Gastrocnemius medialis (tissue), 4 donors: ENCODE data around the gene PEAK3. TPM values are rescaled to one million over a fixed set of nuclear protein-coding genes. Genes with fewer than 3 reads are reported as not detected.

Source experiments
- ATAC-seq, 2 donors: fragments of 150-250 bp; one replicate each; pipeline ENCODE4 v1.9.1; 2016
- DNase-seq, 2 donors: peaks; one replicate each; pipeline ENCODE4 v3.0.0-alpha.2; 2019
- H3K27ac ChIP-seq, 4 donors: fragments of 200-600 bp; sonication (generic); 1 replicate in 1 of 4; 2 replicates in 3 of 4; pipeline ENCODE4 v1.5.1; 2016 to 2018; ENCODE audit warnings: mild to moderate bottlenecking in 2 of 4, moderate library complexity in 1 of 4
- H3K27me3 ChIP-seq, 3 donors: fragments of 200-600 bp; sonication (generic) in 2 of 3; 1 replicate in 1 of 3; 2 replicates in 2 of 3; pipeline versions ENCODE4 v1.5.1 to v1.6.0; 2016 to 2019; ENCODE audit warnings: mild to moderate bottlenecking in 1 of 3, moderate library complexity in 1 of 3
- H3K36me3 ChIP-seq, 2 donors: fragments of 200-600 bp; sonication (generic) in 1 of 2; one replicate each; pipeline ENCODE4 v1.5.1; 2017 to 2018
- H3K4me1 ChIP-seq, 2 donors: fragments of 200-600 bp; sonication (generic) in 1 of 2; one replicate each; pipeline ENCODE4 v1.5.1; 2016 to 2017; ENCODE audit warnings: mild to moderate bottlenecking in 2 of 2
- H3K4me3 ChIP-seq, 4 donors: fragments of 200-600 bp; sonication (generic) in 3 of 4; 1 replicate in 1 of 4; 2 replicates in 3 of 4; pipeline ENCODE4 v1.5.1; 2016 to 2019; ENCODE audit warnings: mild to moderate bottlenecking in 2 of 4
- H3K9me3 ChIP-seq, 3 donors: fragments of 200-600 bp; sonication (generic) in 2 of 3; 1 replicate in 1 of 3; 2 replicates in 2 of 3; pipeline ENCODE4 v1.5.1; 2016 to 2019
- POLR2A ChIP-seq, 2 donors: fragments of 450-650 bp; IDR thresholded peaks; one replicate each; pipeline ENCODE4 v1.6.1; 2017; ENCODE audit warnings: antibody characterized with exemption in 2 of 2, mild to moderate bottlenecking in 2 of 2, moderate library complexity in 2 of 2
- in situ Hi-C, 4 donors: fragments of 200-750 bp; cut with MboI; loops; one replicate each; pipeline versions ENCODE4 v1.15.0 to v1.8.0; 2017; ENCODE audit warnings: low sequenced_read_pairs in 4 of 4
- intact Hi-C: fragments of 100-400 bp; cut with DNase I; formaldehyde crosslinking; loops from one replicate; pipeline ENCODE4 v1.15.1; 2023; ENCODE audit warnings: low total_unique reads
- total RNA-seq, 4 donors: library from RNA; depleted of rRNA; stranded (reverse); fragments of >200 nt; gene quantifications; one replicate each; pipeline versions ENCODE4 v1.1.0 to v1.2.3, GENCODE V29; 2016
- TF ChIP-seq, protein P1 (sequence below), 5 experiments: fragments of 450-650 bp in 3 of 5; fragments of 200-600 bp in 2 of 5; sonication (generic) in 2 of 5; IDR thresholded peaks in 4 of 5; conservative IDR thresholded peaks in 1 of 5; 1 replicate in 4 of 5; 2 replicates in 1 of 5; pipeline ENCODE4 v1.5.1; 2016 to 2019; ENCODE audit warnings: antibody characterized with exemption in 5 of 5, mild to moderate bottlenecking in 3 of 5, moderate library complexity in 3 of 5

Gene PEAK3
- total RNA-seq, 4 donors from 2014 or later: 0.11 TPM; not detected in 3

DNA sequence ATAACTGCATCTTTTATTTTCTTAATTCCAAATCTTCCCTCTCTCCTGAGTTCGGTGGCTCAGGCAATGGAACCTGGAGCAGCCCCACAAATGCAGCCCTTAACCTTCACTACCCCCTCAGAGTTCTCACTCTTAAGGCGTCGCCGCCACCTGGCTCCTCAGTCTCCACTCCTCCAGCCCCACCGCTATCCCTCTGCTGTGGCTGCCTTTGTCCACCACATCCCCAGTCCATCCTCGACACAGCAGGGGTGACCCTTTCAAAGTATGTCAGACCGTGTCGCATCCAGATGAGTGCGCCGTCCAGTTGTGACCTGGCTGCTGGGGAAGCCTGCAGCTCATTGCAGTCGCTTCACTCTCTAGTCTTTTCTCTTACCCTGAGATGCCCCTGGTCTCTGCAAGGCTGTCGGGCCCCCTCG is 47.5 kb upstream of the PEAK3 start:
- no peak for DNase-seq
- Histone ChIP-seq H3K4me3 (peak overlapping the region; percentile 73 to 84 (median 78)), H3K36me3 (peaks cover 0 to 6% of the 10 kb centered on the region in 2 donors), H3K27me3 (no peaks in the 10 kb centered on the region), H3K9me3 (no peaks in the 10 kb centered on the region), H3K4me1 (peaks cover 58 to 60% of the 10 kb centered on the region in 2 donors), H3K27ac (peak overlapping the region; percentile 81 to 96 (median 91))
- in situ Hi-C loops: loop anchor here in 1 of 4 donors (10.0 kb wide), 1 partner anchor 175 kb away; the partner anchor contains the start of gene AP3D1
- intact Hi-C loops: loop anchor here (5.0 kb wide), 1 partner anchor 57 kb away; no protein-coding TSS in a partner anchor
- ATAC-seq: no peak
- TF ChIP-seq, protein P1, sequence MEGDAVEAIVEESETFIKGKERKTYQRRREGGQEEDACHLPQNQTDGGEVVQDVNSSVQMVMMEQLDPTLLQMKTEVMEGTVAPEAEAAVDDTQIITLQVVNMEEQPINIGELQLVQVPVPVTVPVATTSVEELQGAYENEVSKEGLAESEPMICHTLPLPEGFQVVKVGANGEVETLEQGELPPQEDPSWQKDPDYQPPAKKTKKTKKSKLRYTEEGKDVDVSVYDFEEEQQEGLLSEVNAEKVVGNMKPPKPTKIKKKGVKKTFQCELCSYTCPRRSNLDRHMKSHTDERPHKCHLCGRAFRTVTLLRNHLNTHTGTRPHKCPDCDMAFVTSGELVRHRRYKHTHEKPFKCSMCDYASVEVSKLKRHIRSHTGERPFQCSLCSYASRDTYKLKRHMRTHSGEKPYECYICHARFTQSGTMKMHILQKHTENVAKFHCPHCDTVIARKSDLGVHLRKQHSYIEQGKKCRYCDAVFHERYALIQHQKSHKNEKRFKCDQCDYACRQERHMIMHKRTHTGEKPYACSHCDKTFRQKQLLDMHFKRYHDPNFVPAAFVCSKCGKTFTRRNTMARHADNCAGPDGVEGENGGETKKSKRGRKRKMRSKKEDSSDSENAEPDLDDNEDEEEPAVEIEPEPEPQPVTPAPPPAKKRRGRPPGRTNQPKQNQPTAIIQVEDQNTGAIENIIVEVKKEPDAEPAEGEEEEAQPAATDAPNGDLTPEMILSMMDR (IDR thresholded peaks at IDR 0.05 in 4 of 5, conservative IDR thresholded peaks at IDR 0.05 in 1 of 5): no peak

DNA sequence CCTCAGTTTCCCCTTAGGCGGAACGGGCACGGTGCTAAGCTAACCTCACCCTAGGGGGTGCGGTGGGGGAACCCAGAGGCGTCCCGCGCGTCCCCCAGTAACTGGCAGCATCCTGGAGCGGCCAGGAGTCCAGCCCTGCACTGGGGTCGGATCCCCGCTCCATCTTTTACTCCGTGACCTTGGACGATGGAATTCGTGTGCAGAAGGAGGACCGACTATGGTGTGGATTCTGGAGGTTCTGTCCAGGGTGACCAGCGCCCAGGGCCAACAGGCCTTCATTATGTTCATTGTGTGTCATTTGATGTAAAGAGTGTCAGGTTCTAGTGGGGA is 47.1 kb upstream of the PEAK3 start:
- Histone ChIP-seq H3K9me3 (no peaks in the 10 kb centered on the region), H3K27ac (peak overlapping the region; percentile 81 to 96 (median 91)), H3K36me3 (peaks cover 0 to 9% of the 10 kb centered on the region in 2 donors), H3K4me3 (peak overlapping the region; percentile 73 to 84 (median 78)), H3K4me1 (peaks cover 58 to 59% of the 10 kb centered on the region in 2 donors), H3K27me3 (no peaks in the 10 kb centered on the region)
- DNase-seq (no peak), ATAC-seq (no peak)
- intact Hi-C loops: loop anchor here (5.0 kb wide), 1 partner anchor 57 kb away; no protein-coding TSS in a partner anchor
- no peak for TF ChIP-seq POLR2A (IDR thresholded peaks at IDR 0.05)
- TF ChIP-seq, protein P1 (IDR thresholded peaks at IDR 0.05 in 4 of 5, conservative IDR thresholded peaks at IDR 0.05 in 1 of 5): no peak
- in situ Hi-C loops: loop anchor here in 1 of 4 donors (10.0 kb wide), 1 partner anchor 174 kb away; the partner anchor contains the start of gene AP3D1

GRCh38 chr19:2328401-2329148 is 46.6 kb upstream of the PEAK3 start, which contains the start of the genes LSM7 and SPPL2B:
TSS of gene LSM7 (minus strand) at chr19:2328586. CDS start at chr19:2328566, 20 bp downstream.
TSS of gene SPPL2B (plus strand) at chr19:2328684. CDS start at chr19:2328710, 26 bp downstream.
- peaks cover 0 to 13% of the 10 kb centered on the region in 2 donors for H3K36me3 ChIP-seq
- H3K4me1 ChIP-seq: peaks cover 55% of the 10 kb centered on the region in 2 donors
- H3K4me3 ChIP-seq: peak within 1 kb of the TSS; percentile 73 to 84 (median 78)
- DNase-seq: peak; percentile 82 to 89
- no peaks in the 10 kb centered on the region for H3K9me3 ChIP-seq
- intact Hi-C loops: loop anchor here (5.0 kb wide), 1 partner anchor 56 kb away; no protein-coding TSS in a partner anchor
- TF ChIP-seq POLR2A (IDR thresholded peaks at IDR 0.05): peak; percentile 97
- TF ChIP-seq, protein P1 (IDR thresholded peaks at IDR 0.05 in 4 of 5, conservative IDR thresholded peaks at IDR 0.05 in 1 of 5): peak in 1 of 5 experiments; percentile 10
- H3K27me3 ChIP-seq: no peaks in the 10 kb centered on the region
- peak; percentile 54 to 77 for ATAC-seq
- in situ Hi-C loops: loop anchor here in 1 of 4 donors (10.0 kb wide), 1 partner anchor 174 kb away; the partner anchor contains the start of gene AP3D1
- H3K27ac ChIP-seq: peak within 1 kb of the TSS; percentile 81 to 96 (median 91)

DNA sequence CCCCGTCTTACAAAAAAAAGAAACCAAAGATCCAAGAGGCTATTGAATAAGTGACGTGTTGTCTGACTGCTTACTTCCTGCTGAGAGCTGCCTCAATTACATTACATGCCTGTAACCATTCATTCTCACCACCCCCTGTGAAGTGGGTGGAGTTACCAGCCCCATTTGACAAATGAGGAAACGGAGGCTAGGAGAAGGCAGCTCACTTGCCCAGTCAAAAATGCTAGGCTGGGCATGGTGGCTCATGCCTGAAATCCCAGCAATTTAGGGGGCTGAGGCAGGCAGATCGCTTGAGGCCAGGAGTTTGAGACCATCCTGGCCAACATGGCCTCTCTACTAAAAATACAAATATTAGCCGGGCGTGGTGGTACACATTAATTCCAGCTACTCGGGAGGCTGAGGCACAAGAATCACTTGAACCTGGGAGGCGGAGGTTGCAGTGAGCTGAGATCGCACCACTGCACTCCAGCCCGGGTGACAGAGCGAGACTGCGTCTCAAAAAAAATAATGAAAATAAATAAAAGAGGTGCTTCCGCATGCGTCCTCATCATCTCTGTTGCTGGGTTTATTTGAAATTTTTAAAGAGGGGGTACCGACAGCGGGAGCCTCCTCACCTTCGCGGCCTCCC is 45.9 kb upstream of the PEAK3 start:
- H3K4me1 ChIP-seq: peaks cover 50% of the 10 kb centered on the region in 2 donors
- intact Hi-C loops (loop anchor here (5.0 kb wide), 1 partner anchor 56 kb away; no protein-coding TSS in a partner anchor), in situ Hi-C loops (loop anchor here in 1 of 4 donors (10.0 kb wide), 1 partner anchor 173 kb away; the partner anchor contains the start of gene AP3D1)
- H3K9me3 ChIP-seq: no peaks in the 10 kb centered on the region
- H3K27ac ChIP-seq: peak overlapping the region; percentile 81 to 96 (median 91)
- no peak for ATAC-seq
- H3K4me3 ChIP-seq: peak overlapping the region; percentile 73 to 84 (median 78)
- DNase-seq: no peak
- no peaks in the 10 kb centered on the region for H3K27me3 ChIP-seq
- no peak for TF ChIP-seq POLR2A (IDR thresholded peaks at IDR 0.05)
- TF ChIP-seq, protein P1 (IDR thresholded peaks at IDR 0.05 in 4 of 5, conservative IDR thresholded peaks at IDR 0.05 in 1 of 5): no peak
- peaks cover 0 to 20% of the 10 kb centered on the region in 2 donors for H3K36me3 ChIP-seq
